Upper lobe of left lung (tissue), 6 donors: ENCODE results near the gene CST7. TPM values are rescaled to one million over a fixed set of nuclear protein-coding genes. Genes with fewer than 3 reads are reported as not detected.

Experiments used
- ATAC-seq, 2 donors: fragments of 200-7000 bp; cut with Tn5 transposase; one replicate each; pipeline ENCODE4 v1.9.1; 2022; ENCODE audit warnings: mild to moderate bottlenecking in 2 of 2, moderate library complexity in 2 of 2; ENCODE audit not compliant: low FRiP score in 2 of 2
- DNase-seq, 2 donors: peaks; one replicate each; pipeline ENCODE4 v3.0.0-alpha.2; 2019 to 2020
- H3K27ac ChIP-seq, 4 donors: fragments of 200-600 bp; sonication (generic); one replicate each; pipeline ENCODE4 v1.5.1; 2016 to 2019
- H3K27me3 ChIP-seq, 4 donors: fragments of 200-600 bp; sonication (generic); one replicate each; pipeline ENCODE4 v1.5.1; 2017 to 2019
- H3K36me3 ChIP-seq, 4 donors: fragments of 200-600 bp; sonication (generic); one replicate each; pipeline ENCODE4 v1.5.1; 2016 to 2019
- H3K4me1 ChIP-seq, 4 donors: fragments of 200-600 bp; sonication (generic); one replicate each; pipeline ENCODE4 v1.5.1; 2018 to 2019
- H3K4me3 ChIP-seq, 4 donors: fragments of 200-600 bp; sonication (generic); one replicate each; pipeline ENCODE4 v1.5.1; 2017 to 2019; ENCODE audit warnings: mild to moderate bottlenecking in 2 of 4, moderate library complexity in 1 of 4
- H3K9me3 ChIP-seq, 4 donors: fragments of 200-600 bp; sonication (generic); one replicate each; pipeline ENCODE4 v1.5.1; 2018 to 2019
- CTCF ChIP-seq, 6 experiments: fragments of 450-650 bp in 4 of 6; fragments of 200-600 bp in 2 of 6; sonication (generic) in 2 of 6; IDR thresholded peaks; one replicate each; pipeline ENCODE4 v1.5.1; 2016 to 2019; ENCODE audit warnings: antibody characterized with exemption in 6 of 6
- EP300 ChIP-seq, 4 donors: sonication (generic); formaldehyde crosslinking; IDR thresholded peaks; one replicate each; pipeline ENCODE4 v1.5.1; 2017; ENCODE audit warnings: antibody characterized with exemption in 4 of 4, control low read depth in 2 of 4
- POLR2A ChIP-seq, 4 donors: fragments of 450-650 bp; IDR thresholded peaks; one replicate each; pipeline ENCODE4 v1.5.1; 2016 to 2017; ENCODE audit warnings: antibody characterized with exemption in 4 of 4, mild to moderate bottlenecking in 2 of 4
- POLR2AphosphoS5 ChIP-seq, 2 donors: sonication (generic); formaldehyde crosslinking; IDR thresholded peaks; one replicate each; pipeline ENCODE4 v1.5.1; 2017; ENCODE audit warnings: antibody characterized with exemption in 2 of 2
- WGBS, 2 donors: methylation state at CpG; one replicate each; pipeline ENCODE4 v1.1.5; 2017 to 2018; 5-methylcytosine and 5-hydroxymethylcytosine counted together
- total RNA-seq, 6 donors: library from RNA; depleted of rRNA in 4 of 6; stranded (reverse); fragments of >200 nt in 4 of 6; gene quantifications; one replicate each; pipeline versions ENCODE4 v1.1.0 to v1.2.1, GENCODE V29; 2016 to 2021
- donor health status: DM: no; HTN: no; CAD: no; lungs with moderate emphysema.
- donor health status: DM: no; HTN: yes; CAD: no; lungs with severe emphysema.

Gene CST7
- total RNA-seq, 6 donors from 2014 or later: 13.7 to 28.3 (median 15.4) TPM; not detected in 1

GRCh38 chr20:24959591-24960301, 10.7 kb downstream of the CST7 start:
- H3K27me3 ChIP-seq: no peaks in the 10 kb centered on the region
- peaks cover 20 to 88% (median 63%) of the 10 kb centered on the region in 4 donors for H3K36me3 ChIP-seq
- no peaks in the 10 kb centered on the region for H3K4me1 ChIP-seq
- ATAC-seq (no peak), DNase-seq (no peak)
- 81 to 82% methylated on average over 9 to 14 of the region's 14 CpGs for WGBS, 2 donors
- TF ChIP-seq EP300 (IDR thresholded peaks at IDR 0.05) (no peak), CTCF (IDR thresholded peaks at IDR 0.05) (no peak), POLR2A (IDR thresholded peaks at IDR 0.05) (no peak), POLR2AphosphoS5 (IDR thresholded peaks at IDR 0.05) (no peak)
- H3K9me3 ChIP-seq: no peaks in the 10 kb centered on the region
- peak overlapping the region; percentile 4 to 68 (median 33) for H3K27ac ChIP-seq
- H3K4me3 ChIP-seq: no peak overlapping the region

- no peak for ATAC-seq
- Histone ChIP-seq H3K27me3 (no peaks in the 10 kb centered on the region), H3K4me3 (no peak overlapping the region), H3K4me1 (no peaks in the 10 kb centered on the region), H3K27ac (peak overlapping the region; percentile 4 to 68 (median 33)), H3K36me3 (peaks cover 23 to 93% (median 67%) of the 10 kb centered on the region in 4 donors), H3K9me3 (no peaks in the 10 kb centered on the region)
- DNase-seq: no peak
- WGBS, 2 donors: 81 to 89% methylated on average over 2 to 10 of the region's 10 CpGs
- TF ChIP-seq POLR2A (IDR thresholded peaks at IDR 0.05): no peak
- no peak for TF ChIP-seq POLR2AphosphoS5 (IDR thresholded peaks at IDR 0.05)
- TF ChIP-seq EP300 (IDR thresholded peaks at IDR 0.05): no peak
- TF ChIP-seq CTCF (IDR thresholded peaks at IDR 0.05): no peak
Observed at GRCh38 chr20:24960302-24960801, 11.3 kb downstream of the CST7 start.

GRCh38 chr20:24960861-24961260, 11.8 kb downstream of the CST7 start:
- WGBS, 2 donors: 55 to 66% methylated on average over 2 of the region's 2 CpGs
- H3K36me3 ChIP-seq: peaks cover 24 to 96% (median 70%) of the 10 kb centered on the region in 4 donors
- no peaks in the 10 kb centered on the region for H3K27me3 ChIP-seq
- DNase-seq: no peak
- no peak for ATAC-seq
- no peak for TF ChIP-seq POLR2A (IDR thresholded peaks at IDR 0.05)
- TF ChIP-seq EP300 (IDR thresholded peaks at IDR 0.05): no peak
- TF ChIP-seq CTCF (IDR thresholded peaks at IDR 0.05): no peak
- no peak for TF ChIP-seq POLR2AphosphoS5 (IDR thresholded peaks at IDR 0.05)
- H3K9me3 ChIP-seq: no peaks in the 10 kb centered on the region
- H3K4me1 ChIP-seq: no peaks in the 10 kb centered on the region
- no peak overlapping the region for H3K4me3 ChIP-seq
- H3K27ac ChIP-seq: peak overlapping the region; percentile 4 to 68 (median 33)

GRCh38 chr20:24961384-24962181, 12.5 kb downstream of the CST7 start:
- no peak overlapping the region for H3K4me3 ChIP-seq
- H3K27ac ChIP-seq: peak overlapping the region in 3 of 4 donors; percentile 16 to 68 (median 35)
- H3K9me3 ChIP-seq: no peaks in the 10 kb centered on the region
- no peak for TF ChIP-seq POLR2AphosphoS5 (IDR thresholded peaks at IDR 0.05)
- TF ChIP-seq EP300 (IDR thresholded peaks at IDR 0.05): no peak
- no peak for TF ChIP-seq POLR2A (IDR thresholded peaks at IDR 0.05)
- no peak for ATAC-seq
- no peaks in the 10 kb centered on the region for H3K27me3 ChIP-seq
- WGBS, 2 donors: 75 to 78% methylated on average over 20 of the region's 20 CpGs
- H3K36me3 ChIP-seq: peaks cover 24 to 96% (median 73%) of the 10 kb centered on the region in 4 donors
- DNase-seq: no peak
- H3K4me1 ChIP-seq: no peaks in the 10 kb centered on the region

GRCh38 chr20:24962182-24962492, 13.1 kb downstream of the CST7 start:
- no peaks in the 10 kb centered on the region for H3K9me3 ChIP-seq
- peaks cover 24 to 98% (median 78%) of the 10 kb centered on the region in 4 donors for H3K36me3 ChIP-seq
- ATAC-seq (no peak), DNase-seq (no peak)
- H3K4me1 ChIP-seq: no peaks in the 10 kb centered on the region
- H3K27me3 ChIP-seq: no peaks in the 10 kb centered on the region
- no peak for TF ChIP-seq EP300 (IDR thresholded peaks at IDR 0.05)
- TF ChIP-seq POLR2AphosphoS5 (IDR thresholded peaks at IDR 0.05): no peak
- no peak for TF ChIP-seq CTCF (IDR thresholded peaks at IDR 0.05)
- TF ChIP-seq POLR2A (IDR thresholded peaks at IDR 0.05): no peak
- WGBS, 2 donors: 87 to 91% methylated on average over 2 of the region's 2 CpGs
- H3K27ac ChIP-seq: peak overlapping the region in 2 of 4 donors; percentile 35 to 68
- H3K4me3 ChIP-seq: no peak overlapping the region
